ENCODE data around the gene MRPL3. TPM values are rescaled to one million over a fixed set of nuclear protein-coding genes. Genes with fewer than 3 reads are reported as not detected.

The MRPL3 gene
- total RNA-seq, 1 experiment from 2014 or later = 210 TPM

DNA sequence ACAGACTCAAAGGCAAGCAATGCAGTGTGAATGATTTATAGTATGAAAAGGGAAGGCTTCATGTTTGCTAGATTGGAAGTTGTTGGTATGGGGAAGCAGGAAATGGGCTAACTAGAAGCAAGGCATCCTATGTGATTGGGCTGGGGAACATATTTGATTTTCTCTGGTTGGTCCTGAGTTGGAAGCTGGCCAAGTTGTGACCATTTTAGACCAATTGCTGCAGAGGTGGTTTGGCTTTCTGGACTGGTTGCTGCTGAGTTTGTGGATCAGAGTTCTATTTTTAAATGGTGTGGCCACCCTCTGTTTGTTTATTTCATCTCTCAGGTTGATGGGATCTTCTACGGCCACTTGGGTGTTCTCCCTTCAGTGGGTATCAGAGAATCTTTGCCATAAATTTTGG lies 81.5 kb downstream of the MRPL3 start:
- H3K36me3 Mint-ChIP-seq (ENCODE audit: insufficient read depth, unreplicated experiment) = no peaks in the 10 kb centered on the region
- BruUV-seq (replicated peaks) = no TSS peak
- CTCF ChIA-PET = no interaction called here

GRCh38 chr3:131417751-131418150 lies 85.0 kb downstream of the MRPL3 start:
- TF ChIP-seq CTCF (IDR thresholded peaks at IDR 0.05; ENCODE audit: unreplicated experiment) = no peak
- H3K4me1 Mint-ChIP-seq (ENCODE audit: low read depth, unreplicated experiment) = no peaks in the 10 kb centered on the region
- no peaks in the 10 kb centered on the region for H3K27me3 Mint-ChIP-seq (ENCODE audit: unreplicated experiment)
- H3K36me3 Mint-ChIP-seq (ENCODE audit: insufficient read depth, unreplicated experiment) = no peaks in the 10 kb centered on the region
- intact Hi-C loops (cut with micrococcal nuclease; ENCODE audit: unreplicated experiment) = no loop called here
- CTCF ChIA-PET = no interaction called here
- no peak overlapping the region for H3K4me3 Mint-ChIP-seq (ENCODE audit: low read depth, unreplicated experiment)
- no peak overlapping the region for H3K27ac Mint-ChIP-seq (ENCODE audit: unreplicated experiment)
- H3K9me3 Mint-ChIP-seq (ENCODE audit: low read depth, unreplicated experiment) = peaks cover 5% of the 10 kb centered on the region
- BruUV-seq (replicated peaks) = no TSS peak
- no peak for DNase-seq

More for the DNA sequence above, 81.5 kb downstream of the MRPL3 start:
- H3K27ac Mint-ChIP-seq (ENCODE audit: unreplicated experiment) = no peak overlapping the region
- intact Hi-C loops (cut with micrococcal nuclease; ENCODE audit: unreplicated experiment) = no loop called here
- no peaks in the 10 kb centered on the region for H3K4me1 Mint-ChIP-seq (ENCODE audit: low read depth, unreplicated experiment)
- TF ChIP-seq CTCF (IDR thresholded peaks at IDR 0.05; ENCODE audit: unreplicated experiment) = no peak
- H3K9me3 Mint-ChIP-seq (ENCODE audit: low read depth, unreplicated experiment) = no peaks in the 10 kb centered on the region
- DNase-seq = no peak
- no peaks in the 10 kb centered on the region for H3K27me3 Mint-ChIP-seq (ENCODE audit: unreplicated experiment)
- no peak overlapping the region for H3K4me3 Mint-ChIP-seq (ENCODE audit: low read depth, unreplicated experiment)

Other genes with a start within 250 kb of the MRPL3 start
- gene NUDT16, start 121.2 kb downstream of the MRPL3 start, total RNA-seq (2022) = 42.0 and 43.3 TPM in 2 replicates

Measured in Calu3 (cell line).